HL-60 (cell line): ENCODE results near the gene DENND1A.

Experiments used
- DNase-seq, 2 experiments: peaks; one replicate each; pipeline ENCODE4 v3.0.0-alpha.2; 2010 to 2020; ENCODE audit warnings: low read depth in 1 of 2, low spot score in 1 of 2
- H3K27ac ChIP-seq: fragments of 250-450 bp; sonication (Bioruptor Pico); replicated peaks from 2 replicates; pipeline ENCODE4 v1.5.1; 2020; ENCODE audit warnings: mild to moderate bottlenecking, moderate library complexity
- H3K27me3 ChIP-seq: fragments of 250-450 bp; sonication (Bioruptor Pico); 2 replicates; pipeline ENCODE4 v1.5.1; 2021; ENCODE audit warnings: mild to moderate bottlenecking, moderate library complexity; ENCODE audit not compliant: insufficient read depth, poor library complexity, severe bottlenecking
- H3K4me3 ChIP-seq: replicated peaks from 2 replicates; pipeline ENCODE4 v1.5.1; 2011; ENCODE audit warnings: mild to moderate bottlenecking, control low read depth, low read length; ENCODE audit not compliant: insufficient read depth
- CTCF ChIP-seq: IDR thresholded peaks from one replicate; pipeline ENCODE4 v1.5.1; 2011; ENCODE audit warnings: low read length, control low read depth, inconsistent platforms; ENCODE audit not compliant: insufficient read depth
- GABPA ChIP-seq: IDR thresholded peaks from 2 replicates; pipeline ENCODE4 v1.6.1; 2012; ENCODE audit warnings: low read depth
- POLR2AphosphoS5 ChIP-seq: IDR thresholded peaks from 2 replicates; pipeline ENCODE4 v1.6.1; 2012; ENCODE audit warnings: low read depth
- REST ChIP-seq: IDR thresholded peaks from 2 replicates; pipeline ENCODE4 v1.6.1; 2012; ENCODE audit warnings: low read depth; ENCODE audit not compliant: insufficient replicate concordance
- SPI1 ChIP-seq: IDR thresholded peaks from 2 replicates; pipeline ENCODE4 v1.6.1; 2012; ENCODE audit warnings: low read depth, mild to moderate bottlenecking, borderline replicate concordance

DENND1A gene

GRCh38 chr9:123617952-123618678 is 311.8 kb downstream of the DENND1A start:
- Histone ChIP-seq H3K27me3 (no peaks in the 10 kb centered on the region), H3K4me3 (no peak overlapping the region), H3K27ac (no peak overlapping the region)
- no peak for DNase-seq
- TF ChIP-seq POLR2AphosphoS5 (no peak), SPI1 (no peak), REST (no peak)

GRCh38 chr9:123617286-123617685 is 312.6 kb downstream of the DENND1A start:
- Histone ChIP-seq H3K4me3 (no peak overlapping the region), H3K27ac (no peak overlapping the region), H3K27me3 (no peaks in the 10 kb centered on the region)
- no peak for DNase-seq
- TF ChIP-seq REST = no peak
- TF ChIP-seq GABPA = no peak
- TF ChIP-seq SPI1 = no peak
- no peak for TF ChIP-seq CTCF
- no peak for TF ChIP-seq POLR2AphosphoS5

GRCh38 chr9:123616707-123617106 is 313.2 kb downstream of the DENND1A start:
- H3K4me3 ChIP-seq = no peak overlapping the region
- no peak overlapping the region for H3K27ac ChIP-seq
- TF ChIP-seq CTCF (no peak), GABPA (no peak), REST (no peak), POLR2AphosphoS5 (no peak), SPI1 (no peak)
- no peak for DNase-seq
- no peaks in the 10 kb centered on the region for H3K27me3 ChIP-seq
